H1 (cell line): Measurements from ENCODE around the gene CYYR1. TPM values are rescaled to one million over a fixed set of nuclear protein-coding genes. Genes with fewer than 3 reads are reported as not detected.

Experiments
- ASH2L ChIP-seq: fragments of 200-600, 300-600 bp; sonication (generic); IDR thresholded peaks from one replicate; pipeline ENCODE4 v1.7.1; 2017; ENCODE audit warnings: low read length
- BRCA1 ChIP-seq: IDR thresholded peaks from 2 replicates; pipeline ENCODE4 v1.6.1; 2012; ENCODE audit warnings: low read depth, low read length, improper control_type of control experiment
- CHD1 ChIP-seq: IDR thresholded peaks from 2 replicates; pipeline ENCODE4 v1.6.1; 2012; ENCODE audit warnings: low read depth, low read length, improper control_type of control experiment
- GABPA ChIP-seq: IDR thresholded peaks from 2 replicates; pipeline ENCODE4 v1.6.1; 2011; ENCODE audit warnings: mild to moderate bottlenecking, low read length, moderate library complexity, borderline replicate concordance; ENCODE audit not compliant: insufficient read depth
- JUN ChIP-seq: IDR thresholded peaks from 2 replicates; pipeline ENCODE4 v1.6.1; 2011; ENCODE audit warnings: low read depth, mild to moderate bottlenecking, improper control_type of control experiment, low read length
- KDM1A ChIP-seq: fragments of 200-600, 300-600 bp; sonication (generic); IDR thresholded peaks from 2 replicates; pipeline ENCODE4 v1.7.1; 2016; ENCODE audit warnings: mild to moderate bottlenecking, low read length, borderline replicate concordance
- POU5F1 ChIP-seq: IDR thresholded peaks from 2 replicates; pipeline ENCODE4 v1.6.1; 2011; ENCODE audit warnings: low read depth, mild to moderate bottlenecking, low read length, moderate library complexity
- SAP30 ChIP-seq: fragments of 300-600 bp; sonication (generic); IDR thresholded peaks from 2 replicates; pipeline ENCODE4 v1.7.1; 2012; ENCODE audit warnings: low read length, moderate library complexity, mild to moderate bottlenecking, inconsistent platforms; ENCODE audit not compliant: insufficient read depth, insufficient replicate concordance
- SIRT6 ChIP-seq: IDR thresholded peaks from one replicate; pipeline ENCODE4 v1.7.1; 2012; ENCODE audit warnings: low read length, inconsistent platforms
- SP1 ChIP-seq: IDR thresholded peaks from 2 replicates; pipeline ENCODE4 v1.6.1; 2011; ENCODE audit warnings: low read depth, low read length
- TEAD4 ChIP-seq: IDR thresholded peaks from 2 replicates; pipeline ENCODE4 v1.6.1; 2012; ENCODE audit warnings: low read depth, low read length, inconsistent platforms, mixed read lengths
- ZNF274 ChIP-seq: IDR thresholded peaks from 2 replicates; pipeline ENCODE4 v1.7.0; 2012; ENCODE audit warnings: low read length, borderline replicate concordance; ENCODE audit errors: extremely low read depth
- polyA plus RNA-seq, 7 experiments: library from polyadenylated mRNA; depleted of rRNA in 3 of 7; stranded (reverse) in 5 of 7; unstranded in 2 of 7; fragments of >200 nt in 5 of 7; fragments of 200-250 nt in 2 of 7; gene quantifications; 1 replicate in 5 of 7; 2 replicates in 1 of 7; 4 replicates in 1 of 7; pipeline versions ENCODE4 v1.2.1 to v1.2.3, GENCODE V29; 2011 to 2013; ENCODE audit warnings: missing spikeins in 2 of 7, mixed read lengths in 2 of 7
- total RNA-seq: library from RNA; stranded (reverse); fragmentation: NEBNext Ultra II Directional; extraction: Animal tissue kit (Norgen Biotek cat#: 25700); gene quantifications from 2 replicates; pipeline ENCODE4 v1.2.1, GENCODE V29; 2021
- TF ChIP-seq, protein P1 (sequence below): fragments of 300-600 bp; sonication (generic); IDR thresholded peaks from 2 replicates; pipeline ENCODE4 v1.7.1; 2012; ENCODE audit warnings: low read length, moderate library complexity, mild to moderate bottlenecking, inconsistent platforms; ENCODE audit not compliant: insufficient replicate concordance

The CYYR1 gene
- total and polyA plus RNA-seq, 2 of the 8 experiments (the other 6 are each of a cell fraction or from before 2014, with no cell fraction given), result 12.2 to 37.9 TPM

DNA sequence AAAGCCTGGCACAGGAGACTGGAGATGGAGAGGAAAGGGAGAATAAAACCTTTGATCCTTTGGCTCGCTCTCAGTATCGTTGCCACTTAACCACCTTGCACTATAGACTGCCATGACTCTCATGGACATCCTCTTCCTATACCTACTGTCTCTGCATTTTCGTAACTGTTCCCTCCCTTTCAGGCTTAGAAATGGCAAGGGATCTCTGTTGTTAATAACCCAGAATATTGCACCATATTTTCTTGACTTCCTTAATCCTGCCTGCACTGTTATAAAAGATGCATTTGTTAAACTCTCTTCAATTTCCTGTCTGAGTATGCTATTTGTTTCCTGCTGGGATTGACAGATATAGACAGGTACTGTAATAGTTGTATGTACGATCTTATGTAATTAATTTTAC lies 38.6 kb downstream of the CYYR1 start (continued):
- TF ChIP-seq, protein P1, sequence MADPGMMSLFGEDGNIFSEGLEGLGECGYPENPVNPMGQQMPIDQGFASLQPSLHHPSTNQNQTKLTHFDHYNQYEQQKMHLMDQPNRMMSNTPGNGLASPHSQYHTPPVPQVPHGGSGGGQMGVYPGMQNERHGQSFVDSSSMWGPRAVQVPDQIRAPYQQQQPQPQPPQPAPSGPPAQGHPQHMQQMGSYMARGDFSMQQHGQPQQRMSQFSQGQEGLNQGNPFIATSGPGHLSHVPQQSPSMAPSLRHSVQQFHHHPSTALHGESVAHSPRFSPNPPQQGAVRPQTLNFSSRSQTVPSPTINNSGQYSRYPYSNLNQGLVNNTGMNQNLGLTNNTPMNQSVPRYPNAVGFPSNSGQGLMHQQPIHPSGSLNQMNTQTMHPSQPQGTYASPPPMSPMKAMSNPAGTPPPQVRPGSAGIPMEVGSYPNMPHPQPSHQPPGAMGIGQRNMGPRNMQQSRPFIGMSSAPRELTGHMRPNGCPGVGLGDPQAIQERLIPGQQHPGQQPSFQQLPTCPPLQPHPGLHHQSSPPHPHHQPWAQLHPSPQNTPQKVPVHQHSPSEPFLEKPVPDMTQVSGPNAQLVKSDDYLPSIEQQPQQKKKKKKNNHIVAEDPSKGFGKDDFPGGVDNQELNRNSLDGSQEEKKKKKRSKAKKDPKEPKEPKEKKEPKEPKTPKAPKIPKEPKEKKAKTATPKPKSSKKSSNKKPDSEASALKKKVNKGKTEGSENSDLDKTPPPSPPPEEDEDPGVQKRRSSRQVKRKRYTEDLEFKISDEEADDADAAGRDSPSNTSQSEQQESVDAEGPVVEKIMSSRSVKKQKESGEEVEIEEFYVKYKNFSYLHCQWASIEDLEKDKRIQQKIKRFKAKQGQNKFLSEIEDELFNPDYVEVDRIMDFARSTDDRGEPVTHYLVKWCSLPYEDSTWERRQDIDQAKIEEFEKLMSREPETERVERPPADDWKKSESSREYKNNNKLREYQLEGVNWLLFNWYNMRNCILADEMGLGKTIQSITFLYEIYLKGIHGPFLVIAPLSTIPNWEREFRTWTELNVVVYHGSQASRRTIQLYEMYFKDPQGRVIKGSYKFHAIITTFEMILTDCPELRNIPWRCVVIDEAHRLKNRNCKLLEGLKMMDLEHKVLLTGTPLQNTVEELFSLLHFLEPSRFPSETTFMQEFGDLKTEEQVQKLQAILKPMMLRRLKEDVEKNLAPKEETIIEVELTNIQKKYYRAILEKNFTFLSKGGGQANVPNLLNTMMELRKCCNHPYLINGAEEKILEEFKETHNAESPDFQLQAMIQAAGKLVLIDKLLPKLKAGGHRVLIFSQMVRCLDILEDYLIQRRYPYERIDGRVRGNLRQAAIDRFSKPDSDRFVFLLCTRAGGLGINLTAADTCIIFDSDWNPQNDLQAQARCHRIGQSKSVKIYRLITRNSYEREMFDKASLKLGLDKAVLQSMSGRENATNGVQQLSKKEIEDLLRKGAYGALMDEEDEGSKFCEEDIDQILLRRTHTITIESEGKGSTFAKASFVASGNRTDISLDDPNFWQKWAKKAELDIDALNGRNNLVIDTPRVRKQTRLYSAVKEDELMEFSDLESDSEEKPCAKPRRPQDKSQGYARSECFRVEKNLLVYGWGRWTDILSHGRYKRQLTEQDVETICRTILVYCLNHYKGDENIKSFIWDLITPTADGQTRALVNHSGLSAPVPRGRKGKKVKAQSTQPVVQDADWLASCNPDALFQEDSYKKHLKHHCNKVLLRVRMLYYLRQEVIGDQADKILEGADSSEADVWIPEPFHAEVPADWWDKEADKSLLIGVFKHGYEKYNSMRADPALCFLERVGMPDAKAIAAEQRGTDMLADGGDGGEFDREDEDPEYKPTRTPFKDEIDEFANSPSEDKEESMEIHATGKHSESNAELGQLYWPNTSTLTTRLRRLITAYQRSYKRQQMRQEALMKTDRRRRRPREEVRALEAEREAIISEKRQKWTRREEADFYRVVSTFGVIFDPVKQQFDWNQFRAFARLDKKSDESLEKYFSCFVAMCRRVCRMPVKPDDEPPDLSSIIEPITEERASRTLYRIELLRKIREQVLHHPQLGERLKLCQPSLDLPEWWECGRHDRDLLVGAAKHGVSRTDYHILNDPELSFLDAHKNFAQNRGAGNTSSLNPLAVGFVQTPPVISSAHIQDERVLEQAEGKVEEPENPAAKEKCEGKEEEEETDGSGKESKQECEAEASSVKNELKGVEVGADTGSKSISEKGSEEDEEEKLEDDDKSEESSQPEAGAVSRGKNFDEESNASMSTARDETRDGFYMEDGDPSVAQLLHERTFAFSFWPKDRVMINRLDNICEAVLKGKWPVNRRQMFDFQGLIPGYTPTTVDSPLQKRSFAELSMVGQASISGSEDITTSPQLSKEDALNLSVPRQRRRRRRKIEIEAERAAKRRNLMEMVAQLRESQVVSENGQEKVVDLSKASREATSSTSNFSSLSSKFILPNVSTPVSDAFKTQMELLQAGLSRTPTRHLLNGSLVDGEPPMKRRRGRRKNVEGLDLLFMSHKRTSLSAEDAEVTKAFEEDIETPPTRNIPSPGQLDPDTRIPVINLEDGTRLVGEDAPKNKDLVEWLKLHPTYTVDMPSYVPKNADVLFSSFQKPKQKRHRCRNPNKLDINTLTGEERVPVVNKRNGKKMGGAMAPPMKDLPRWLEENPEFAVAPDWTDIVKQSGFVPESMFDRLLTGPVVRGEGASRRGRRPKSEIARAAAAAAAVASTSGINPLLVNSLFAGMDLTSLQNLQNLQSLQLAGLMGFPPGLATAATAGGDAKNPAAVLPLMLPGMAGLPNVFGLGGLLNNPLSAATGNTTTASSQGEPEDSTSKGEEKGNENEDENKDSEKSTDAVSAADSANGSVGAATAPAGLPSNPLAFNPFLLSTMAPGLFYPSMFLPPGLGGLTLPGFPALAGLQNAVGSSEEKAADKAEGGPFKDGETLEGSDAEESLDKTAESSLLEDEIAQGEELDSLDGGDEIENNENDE, result no peak
- TF ChIP-seq ZNF274, result no peak
- no peak for TF ChIP-seq BRCA1
- no peak for TF ChIP-seq KDM1A
- TF ChIP-seq ASH2L, result no peak
- no peak for TF ChIP-seq SAP30
- TF ChIP-seq SIRT6, result no peak
- no peak for TF ChIP-seq SP1
- no peak for TF ChIP-seq GABPA
- no peak for TF ChIP-seq TEAD4
- no peak for TF ChIP-seq JUN
- no peak for TF ChIP-seq CHD1
- TF ChIP-seq POU5F1, result no peak
